ENCODE data around the gene PGAP1.

- no peak for TF ChIP-seq CTCF (conservative IDR thresholded peaks at IDR 0.05)
- no peak for TF ChIP-seq ZFX (IDR thresholded peaks at IDR 0.05)
Observed at GRCh38 chr2:196840171-196840570, 86.3 kb downstream of the PGAP1 start.

Measured in C4-2B (cell line).